Renal pelvis (tissue), 4 donors: ENCODE results near the gene PICALM. TPM values are rescaled to one million over a fixed set of nuclear protein-coding genes. Genes with fewer than 3 reads are reported as not detected.
"Not testable (repeated sequence)": the region's sequence is repeated elsewhere in the genome, so short reads cannot be mapped to it uniquely, and the experiment has no call there.

Experiments used
- DNase-seq: peaks from one replicate; pipeline ENCODE4 v3.0.0-alpha.2; 2013
- polyA plus RNA-seq, 3 donors: library from polyadenylated mRNA; unstranded; fragments of 120-200 nt; gene quantifications; one replicate each; pipeline ENCODE4 v1.2.1, GENCODE V29; 2013; ENCODE audit not compliant: insufficient read length in 3 of 3

The PICALM gene
- polyA plus RNA-seq, 3 donors, result 223 to 279 (median 243) TPM

DNA sequence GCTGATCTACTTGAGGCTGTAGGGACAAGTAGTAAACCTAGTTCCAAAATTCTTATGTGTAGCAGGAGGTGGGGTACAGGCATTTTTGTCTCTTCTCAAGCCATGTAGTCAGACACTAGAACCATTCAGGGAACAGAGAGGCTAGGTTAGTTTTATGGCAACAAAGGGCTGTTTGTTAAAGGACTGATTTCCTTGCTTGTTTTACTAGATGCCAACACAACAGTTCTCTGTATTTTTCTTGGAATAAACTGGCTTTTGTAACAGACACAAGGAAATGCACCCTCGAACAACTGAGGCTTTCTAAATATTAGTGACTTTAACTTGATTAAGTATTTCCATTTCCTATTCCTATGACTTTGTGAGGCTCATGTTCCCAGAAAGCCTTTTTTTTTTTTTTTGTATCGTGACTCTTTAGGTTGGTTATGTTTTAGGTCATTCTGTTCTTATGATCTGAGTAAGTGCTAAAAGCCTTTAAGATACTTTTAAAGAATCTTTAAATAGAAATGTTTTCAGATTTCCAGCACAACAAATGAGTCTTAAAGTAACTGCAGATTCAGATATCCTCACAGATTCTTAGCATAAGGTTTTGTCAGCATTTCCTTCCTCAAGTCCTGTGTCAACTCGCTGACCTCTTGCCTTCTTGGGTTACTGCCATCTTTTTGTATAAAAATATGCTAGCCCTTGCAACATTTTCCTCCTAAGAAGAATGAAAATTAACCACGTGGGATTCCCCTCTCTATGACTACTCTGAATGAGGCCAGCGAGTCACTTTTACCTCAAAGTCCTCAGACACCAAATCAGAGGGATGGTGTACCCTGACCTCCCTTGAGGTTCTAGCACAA, 121.2 kb downstream of the PICALM start:
- DNase-seq, result no peak

DNA sequence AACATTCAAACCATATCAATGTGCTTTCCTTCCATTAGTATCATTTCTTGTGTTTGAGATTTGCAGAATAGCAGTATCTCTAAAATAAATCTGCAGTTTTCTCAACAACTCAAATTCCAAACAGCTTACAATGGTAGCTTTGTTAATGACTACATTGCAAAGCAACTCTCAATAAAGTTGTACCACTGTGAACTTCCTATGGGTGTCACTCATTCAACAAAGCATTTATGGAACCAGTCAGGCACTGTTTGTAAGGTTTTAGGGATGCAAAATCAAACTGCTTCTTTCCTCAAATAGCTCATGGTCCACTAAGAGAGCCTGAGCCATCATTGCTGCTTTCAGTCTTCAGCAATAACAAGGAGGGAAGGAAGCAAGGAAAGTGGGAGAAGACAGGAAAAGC, 122.7 kb downstream of the PICALM start:
- no peak for DNase-seq

DNA sequence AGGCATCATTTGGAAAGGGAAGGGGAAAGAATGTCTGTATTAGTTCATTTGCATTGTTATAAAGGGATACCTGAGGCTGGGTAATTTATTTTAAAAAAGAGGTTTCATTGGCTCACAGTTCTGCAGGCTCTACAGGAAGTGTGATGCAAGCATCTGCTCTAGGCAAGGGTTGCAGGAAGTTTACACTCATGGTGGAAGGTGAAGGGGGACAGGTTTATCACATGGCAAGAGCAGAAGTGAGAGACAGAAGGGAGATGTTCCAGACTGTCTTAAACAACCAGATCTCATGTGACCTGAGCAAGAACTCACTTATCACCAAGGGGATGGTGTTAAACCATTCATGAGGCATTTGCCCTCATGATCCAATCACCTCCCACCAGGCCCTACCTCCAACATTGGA, 123.1 kb downstream of the PICALM start:
- DNase-seq, result no peak

GRCh38 chr11:85945296-85945695, 123.6 kb downstream of the PICALM start:
- no peak for DNase-seq

- no peak for DNase-seq
These were observed 127.4 kb downstream of the PICALM start for GRCh38 chr11:85941380-85941973.

DNA sequence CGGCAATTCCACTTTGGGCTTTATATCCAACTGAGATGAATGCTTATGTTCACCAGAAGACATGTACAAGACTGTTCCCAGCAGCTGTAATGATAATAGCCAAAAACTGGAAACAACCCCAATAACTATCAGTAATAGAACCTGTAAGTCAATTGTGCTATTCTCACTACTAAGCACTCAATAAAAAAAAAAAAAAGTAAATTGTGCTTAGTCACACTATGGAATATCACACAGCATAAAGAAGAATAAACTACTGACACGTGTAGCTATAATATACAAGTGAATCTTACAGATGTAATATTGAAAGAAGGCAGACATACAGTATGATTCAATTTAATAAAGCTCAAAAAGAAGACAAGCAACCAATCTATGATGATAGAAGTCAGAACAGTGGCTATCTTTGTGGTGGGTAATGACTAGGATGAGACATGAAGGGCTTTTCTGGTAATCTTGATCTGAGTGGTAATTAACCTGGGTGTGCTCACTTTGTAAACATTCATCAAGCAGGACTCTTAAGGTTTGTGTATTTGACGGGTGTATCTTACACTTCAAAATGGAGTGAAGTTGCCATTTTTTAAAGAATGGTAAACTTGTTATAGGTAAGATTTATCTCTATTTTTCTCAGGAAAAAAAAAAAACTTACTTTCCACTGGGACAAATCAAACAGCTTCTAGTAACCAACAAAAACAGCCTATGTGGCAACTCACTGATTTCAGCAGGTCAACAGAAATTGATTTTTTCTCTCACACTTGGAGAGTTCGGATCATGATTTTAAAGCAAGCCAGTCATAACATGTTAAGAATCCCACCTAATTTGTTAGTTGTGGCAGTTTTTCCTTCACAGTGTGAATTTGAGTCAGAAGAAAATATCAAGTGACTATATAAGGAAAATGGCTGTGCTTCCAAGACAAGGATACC, 129.5 kb downstream of the PICALM start:
- DNase-seq, result no peak

- no peak for DNase-seq
These were observed 131.0 kb downstream of the PICALM start for GRCh38 chr11:85937835-85938234.

GRCh38 chr11:85935751-85936150, 133.1 kb downstream of the PICALM start:
- no peak for DNase-seq

DNA sequence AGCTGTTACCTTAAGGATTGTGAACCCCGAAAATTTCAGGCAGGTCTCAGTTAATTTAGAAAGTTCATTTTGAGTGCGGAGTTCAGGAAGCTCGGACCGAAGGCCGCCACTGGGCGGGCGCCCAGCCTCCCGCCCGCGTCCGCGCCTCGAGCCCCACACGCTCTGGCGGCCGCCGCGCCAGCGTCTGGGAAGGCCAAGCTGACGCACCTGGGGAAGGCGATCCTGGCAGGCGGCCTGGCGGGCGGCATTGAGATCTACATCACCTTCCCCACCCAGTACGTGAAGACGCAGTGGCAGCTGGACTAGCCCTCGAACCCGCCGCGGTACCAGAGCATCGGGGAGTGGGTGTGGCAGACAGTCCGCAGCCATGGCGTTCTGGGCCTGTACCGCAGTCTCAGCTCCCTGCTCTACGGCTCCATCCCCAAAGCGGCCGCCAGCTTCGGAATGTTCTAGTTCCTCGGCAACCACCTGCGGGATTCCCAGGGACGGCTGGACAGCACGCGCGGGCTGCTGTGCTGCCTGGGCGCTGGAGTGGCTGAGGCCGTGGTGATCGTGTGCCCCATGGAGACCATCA, 134.2 kb downstream of the PICALM start:
- DNase-seq, result no peak

DNA sequence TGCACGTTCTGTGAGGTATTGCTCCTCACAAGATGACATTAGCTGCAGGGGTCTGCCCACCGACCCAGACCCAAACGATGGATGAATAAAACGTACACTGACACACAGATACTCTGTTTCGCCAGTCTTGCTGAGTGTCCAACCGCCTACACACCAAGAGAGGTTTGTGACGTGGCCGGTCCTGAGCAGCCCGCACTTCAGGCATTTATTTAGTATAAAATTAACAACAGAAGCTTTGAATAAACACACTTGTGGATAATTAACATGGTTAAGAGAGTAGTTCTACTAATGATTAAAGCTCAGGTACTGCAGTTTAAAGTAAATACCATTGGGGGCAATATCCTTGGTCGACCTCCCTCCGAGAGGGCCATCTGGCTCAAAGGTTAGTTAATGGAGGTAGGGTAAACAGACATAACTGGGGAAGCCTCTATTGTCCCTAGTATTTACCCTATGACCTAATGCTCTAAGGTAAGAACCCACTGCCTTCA, 138.0 kb downstream of the PICALM start:
- no peak for DNase-seq

- not testable (repeated sequence) for DNase-seq
These were observed 142.2 kb downstream of the PICALM start for GRCh38 chr11:85926653-85927214.

GRCh38 chr11:85923455-85923854, 145.4 kb downstream of the PICALM start:
- no peak for DNase-seq

DNA sequence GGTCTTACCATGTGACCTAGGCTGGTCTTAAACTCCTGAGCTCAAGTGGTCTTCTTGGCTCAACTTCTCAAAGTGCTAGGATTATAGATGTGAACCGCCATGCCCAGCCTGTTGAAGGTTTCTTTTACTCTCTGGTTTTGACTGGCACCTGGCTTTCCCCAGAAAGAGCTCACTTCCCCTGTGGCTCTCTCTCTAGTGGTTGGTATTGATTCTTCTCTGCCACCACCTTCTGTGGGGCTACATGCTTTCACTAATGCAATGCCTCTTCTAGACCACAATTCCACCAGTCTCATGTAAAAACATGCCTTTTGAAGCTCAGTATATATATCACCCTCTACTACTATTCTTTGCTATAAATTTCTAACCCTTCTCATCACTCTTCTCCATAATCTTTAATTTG, 146.5 kb downstream of the PICALM start:
- DNase-seq, result no peak

DNA sequence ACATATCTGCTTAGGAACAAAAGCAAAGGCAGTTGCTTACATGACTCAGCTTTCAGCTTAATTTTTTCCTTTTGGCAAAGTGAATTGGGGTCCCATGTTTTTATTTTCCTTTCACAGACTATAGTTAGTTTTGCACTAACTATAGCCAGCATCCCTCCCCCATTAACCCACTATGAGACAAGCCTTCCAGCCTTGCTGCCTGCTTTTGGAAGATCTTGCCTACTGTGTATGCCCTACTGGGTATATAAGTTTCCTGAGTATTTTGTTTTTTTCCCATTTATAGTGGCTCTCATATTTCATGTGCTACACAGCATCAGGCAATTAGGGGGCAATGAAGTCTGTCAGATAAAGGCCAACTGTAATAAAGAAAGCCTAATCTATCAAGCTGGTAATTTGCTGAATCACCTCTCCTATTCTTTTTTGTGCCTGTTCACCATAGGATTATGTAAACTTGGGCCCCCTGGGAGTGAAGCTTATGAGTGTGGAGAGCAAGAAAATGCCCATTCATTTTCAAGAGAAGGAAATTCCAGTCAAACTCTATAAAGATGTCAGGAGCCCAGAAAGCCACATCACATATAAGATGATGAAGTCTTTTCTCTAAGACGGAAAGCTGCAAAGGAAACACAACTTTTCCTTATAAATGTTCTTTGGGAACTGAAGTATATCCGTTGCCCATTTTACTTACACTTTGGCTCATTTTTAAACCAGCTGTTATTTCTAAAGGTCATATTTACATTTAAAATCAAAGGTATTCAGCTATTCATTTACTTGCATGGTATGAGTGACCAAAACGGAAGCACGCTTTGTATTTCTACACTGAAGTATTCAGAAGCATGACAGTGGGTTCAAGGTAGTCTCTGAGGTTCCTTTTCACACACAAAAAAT, 149.7 kb downstream of the PICALM start:
- no peak for DNase-seq

DNA sequence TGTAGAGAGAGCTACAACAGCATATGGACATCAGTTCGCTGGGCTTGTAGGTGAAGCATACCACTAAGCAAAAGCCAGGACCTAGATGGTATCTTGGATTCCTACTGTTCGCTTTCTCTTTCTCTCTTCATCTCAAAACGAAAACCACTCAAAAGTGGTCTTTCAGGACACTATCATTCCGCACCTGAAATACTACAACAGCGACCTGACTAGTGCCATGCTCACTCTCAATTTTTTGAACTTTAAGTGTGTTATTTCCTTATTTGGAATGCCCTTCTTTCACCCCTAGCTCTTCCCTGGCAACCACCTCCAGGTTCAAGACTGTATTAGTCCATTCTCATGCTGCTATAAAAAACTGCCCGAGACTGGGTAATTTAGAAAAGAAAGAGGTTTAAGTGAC, 154.5 kb downstream of the PICALM start:
- no peak for DNase-seq

DNA sequence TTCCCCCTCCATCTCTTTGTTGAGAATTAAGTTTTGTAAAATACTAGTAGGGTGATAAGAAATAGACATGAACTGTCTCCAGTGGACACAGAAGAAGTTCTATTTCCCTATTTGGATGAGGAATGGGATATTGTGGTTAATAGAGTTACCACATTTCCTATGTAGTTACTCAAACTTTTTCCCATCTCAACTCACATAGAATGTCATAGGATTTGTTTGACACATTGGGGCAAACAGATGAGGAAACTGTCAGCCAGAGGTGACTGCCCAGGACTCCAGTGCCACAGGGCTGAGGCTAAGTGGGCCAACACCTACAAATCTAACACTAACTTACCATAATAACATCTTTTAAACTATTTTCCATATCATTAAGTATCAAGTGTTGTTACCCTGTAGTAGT, 155.4 kb downstream of the PICALM start:
- no peak for DNase-seq

- DNase-seq, result no peak
These were observed 156.5 kb downstream of the PICALM start for GRCh38 chr11:85912414-85912813.
